Neural progenitor cell (in vitro differentiated cells): ENCODE measurements around the gene PPP2R2C. TPM values are rescaled to one million over a fixed set of nuclear protein-coding genes. Genes with fewer than 3 reads are reported as not detected.

Experiments used
- DNase-seq: peaks from one replicate; pipeline ENCODE4 v3.0.0-alpha.2; 2016; ENCODE audit warnings: low spot score
- H2AFZ ChIP-seq: fragments of 200-600 bp; sonication (generic); replicated peaks from 2 replicates; pipeline ENCODE4 v1.6.1; 2016; ENCODE audit warnings: antibody characterized with exemption
- H3F3A ChIP-seq: fragments of 200-600 bp; sonication (generic); 2 replicates; pipeline ENCODE4 v1.6.1; 2016; ENCODE audit warnings: antibody characterized with exemption, low read depth
- H3K27ac ChIP-seq: fragments of 200-600 bp; sonication (generic); 2 replicates; pipeline ENCODE4 v1.5.1; 2016; ENCODE audit warnings: mild to moderate bottlenecking
- H3K27me3 ChIP-seq: fragments of 200-600 bp; sonication (generic); 2 replicates; pipeline ENCODE4 v1.6.1; 2016; ENCODE audit warnings: mild to moderate bottlenecking, moderate library complexity
- H3K36me3 ChIP-seq: fragments of 200-600 bp; sonication (generic); 2 replicates; pipeline ENCODE4 v1.5.1; 2016
- H3K4me1 ChIP-seq: fragments of 200-600 bp; sonication (generic); 2 replicates; pipeline ENCODE4 v1.6.1; 2016; ENCODE audit warnings: mixed run types
- H3K4me2 ChIP-seq: fragments of 200-600 bp; sonication (generic); 2 replicates; pipeline ENCODE4 v1.6.1; 2016
- H3K4me3 ChIP-seq: fragments of 200-600 bp; sonication (generic); 2 replicates; pipeline ENCODE4 v1.5.1; 2016
- H3K79me2 ChIP-seq: fragments of 200-600 bp; sonication (generic); 2 replicates; pipeline ENCODE4 v1.6.1; 2016; ENCODE audit warnings: low read depth
- H3K9ac ChIP-seq: fragments of 200-600 bp; sonication (generic); 2 replicates; pipeline ENCODE4 v1.6.1; 2016
- H3K9me3 ChIP-seq: fragments of 200-600 bp; sonication (generic); 2 replicates; pipeline ENCODE4 v1.5.1; 2016; ENCODE audit warnings: low read depth
- H4K20me1 ChIP-seq: fragments of 200-600 bp; sonication (generic); 2 replicates; pipeline ENCODE4 v1.6.1; 2016; ENCODE audit warnings: low read depth
- H3K27ac Mint-ChIP-seq: 3 replicates; pipeline ENCODE4 v1.8.0; 2021; ENCODE audit warnings: mixed read lengths
- H3K27me3 Mint-ChIP-seq: 2 replicates; pipeline ENCODE4 v1.8.0; 2022; ENCODE audit warnings: low read depth, mild to moderate bottlenecking, inconsistent platforms, moderate library complexity, mixed read lengths; ENCODE audit not compliant: insufficient read depth
- H3K36me3 Mint-ChIP-seq: 3 replicates; pipeline ENCODE4 v1.8.0; 2021; ENCODE audit warnings: mixed read lengths
- H3K4me1 Mint-ChIP-seq: 3 replicates; pipeline ENCODE4 v1.8.0; 2021; ENCODE audit warnings: mixed read lengths
- H3K4me3 Mint-ChIP-seq: 3 replicates; pipeline ENCODE4 v1.8.0; 2021; ENCODE audit warnings: mild to moderate bottlenecking, moderate library complexity, mixed read lengths
- H3K9me3 Mint-ChIP-seq: 3 replicates; pipeline ENCODE4 v1.8.0; 2020; ENCODE audit warnings: mixed read lengths
- EZH2 ChIP-seq: fragments of 200-600 bp; sonication (generic); IDR thresholded peaks from 2 replicates; pipeline ENCODE4 v1.6.1; 2017; ENCODE audit warnings: antibody characterized with exemption, mild to moderate bottlenecking, moderate library complexity
- EZH2phosphoT487 ChIP-seq: fragments of 200-600 bp; sonication (generic); IDR thresholded peaks from 2 replicates; pipeline ENCODE4 v1.6.1; 2017; ENCODE audit warnings: antibody characterized with exemption
- total RNA-seq: library from RNA; depleted of rRNA; stranded (reverse); fragments of >200 nt; gene quantifications from 2 replicates; pipeline ENCODE4 v1.2.3, GENCODE V29; 2015; ENCODE audit warnings: low replicate concordance
- TF ChIP-seq, protein P1 (sequence below): fragments of 200-600 bp; sonication (generic); IDR thresholded peaks from 2 replicates; pipeline ENCODE4 v1.5.1; 2017; ENCODE audit warnings: antibody characterized with exemption, mild to moderate bottlenecking

The PPP2R2C gene
- total RNA-seq, 1 donor from 2014 or later, result 3.5 TPM

- DNase-seq, result no peak
- Histone ChIP-seq H3K27ac (no peak overlapping the region), H4K20me1 (no peaks in the 10 kb centered on the region), H3K9ac (no peak overlapping the region), H3K79me2 (no peaks in the 10 kb centered on the region), H3K4me1 (no peaks in the 10 kb centered on the region), H2AFZ (no peak overlapping the region), H3K4me2 (no peak overlapping the region), H3F3A (no peaks in the 10 kb centered on the region), H3K36me3 (no peaks in the 10 kb centered on the region), H3K4me3 (no peak overlapping the region), H3K9me3 (no peaks in the 10 kb centered on the region), H3K27me3 (no peaks in the 10 kb centered on the region)
- TF ChIP-seq EZH2phosphoT487, result no peak
- no peak for TF ChIP-seq EZH2
- TF ChIP-seq, protein P1, sequence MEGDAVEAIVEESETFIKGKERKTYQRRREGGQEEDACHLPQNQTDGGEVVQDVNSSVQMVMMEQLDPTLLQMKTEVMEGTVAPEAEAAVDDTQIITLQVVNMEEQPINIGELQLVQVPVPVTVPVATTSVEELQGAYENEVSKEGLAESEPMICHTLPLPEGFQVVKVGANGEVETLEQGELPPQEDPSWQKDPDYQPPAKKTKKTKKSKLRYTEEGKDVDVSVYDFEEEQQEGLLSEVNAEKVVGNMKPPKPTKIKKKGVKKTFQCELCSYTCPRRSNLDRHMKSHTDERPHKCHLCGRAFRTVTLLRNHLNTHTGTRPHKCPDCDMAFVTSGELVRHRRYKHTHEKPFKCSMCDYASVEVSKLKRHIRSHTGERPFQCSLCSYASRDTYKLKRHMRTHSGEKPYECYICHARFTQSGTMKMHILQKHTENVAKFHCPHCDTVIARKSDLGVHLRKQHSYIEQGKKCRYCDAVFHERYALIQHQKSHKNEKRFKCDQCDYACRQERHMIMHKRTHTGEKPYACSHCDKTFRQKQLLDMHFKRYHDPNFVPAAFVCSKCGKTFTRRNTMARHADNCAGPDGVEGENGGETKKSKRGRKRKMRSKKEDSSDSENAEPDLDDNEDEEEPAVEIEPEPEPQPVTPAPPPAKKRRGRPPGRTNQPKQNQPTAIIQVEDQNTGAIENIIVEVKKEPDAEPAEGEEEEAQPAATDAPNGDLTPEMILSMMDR, result no peak
- peaks cover 2% of the 10 kb centered on the region for H3K36me3 Mint-ChIP-seq
- no peak overlapping the region for H3K4me3 Mint-ChIP-seq
- H3K27ac Mint-ChIP-seq, result no peak overlapping the region
- peaks cover 13% of the 10 kb centered on the region for H3K27me3 Mint-ChIP-seq
- peaks cover 3% of the 10 kb centered on the region for H3K9me3 Mint-ChIP-seq
- H3K4me1 Mint-ChIP-seq, result peaks cover 26% of the 10 kb centered on the region
These were observed 121.8 kb downstream of the PPP2R2C start for GRCh38 chr4:6350646-6351045.

DNA sequence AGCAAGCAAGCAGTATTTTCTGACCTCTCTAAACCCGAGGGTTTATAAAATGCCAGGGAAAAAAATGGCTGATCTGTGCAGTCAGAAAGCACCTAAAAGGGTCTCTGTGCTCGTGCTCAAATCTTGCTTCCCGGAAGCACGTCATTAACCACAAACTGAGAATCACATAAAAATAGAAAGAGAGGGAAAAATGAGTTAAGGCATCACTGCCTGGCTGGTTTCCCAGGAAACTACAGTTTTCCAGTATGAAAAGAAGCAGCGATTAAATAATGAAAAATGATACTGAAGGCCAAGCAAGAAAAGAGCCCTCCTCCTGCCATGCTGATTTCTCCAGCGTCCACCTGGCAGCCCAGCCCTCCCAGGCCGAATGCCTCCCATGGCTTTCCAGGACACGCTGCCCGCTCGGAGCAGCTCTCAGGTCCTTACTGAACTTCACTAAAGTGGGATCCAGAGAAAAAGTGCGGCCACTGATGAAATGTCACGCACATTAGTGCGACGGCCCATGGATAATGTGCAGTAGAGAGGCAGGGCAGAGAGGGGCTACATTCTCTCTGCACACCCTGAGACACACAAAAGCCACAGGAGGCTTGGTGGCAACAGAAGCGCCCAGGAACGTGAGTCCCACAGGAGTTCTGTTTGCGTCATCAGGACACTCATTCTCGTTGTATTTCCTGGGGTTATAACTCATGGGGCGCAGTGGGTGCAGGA, 122.4 kb downstream of the PPP2R2C start:
- Histone ChIP-seq H2AFZ (no peak overlapping the region), H3K9me3 (no peaks in the 10 kb centered on the region), H3K9ac (no peak overlapping the region), H3K4me2 (no peak overlapping the region), H3K27me3 (no peaks in the 10 kb centered on the region), H3K4me3 (no peak overlapping the region), H3F3A (no peaks in the 10 kb centered on the region), H4K20me1 (no peaks in the 10 kb centered on the region), H3K79me2 (no peaks in the 10 kb centered on the region), H3K27ac (no peak overlapping the region), H3K4me1 (no peaks in the 10 kb centered on the region), H3K36me3 (no peaks in the 10 kb centered on the region)
- no peak for TF ChIP-seq EZH2phosphoT487
- TF ChIP-seq, protein P1, result no peak
- TF ChIP-seq EZH2, result no peak
- Mint-ChIP-seq H3K27ac (peak overlapping the region; percentile 73), H3K27me3 (peaks cover 11% of the 10 kb centered on the region), H3K4me1 (peaks cover 26% of the 10 kb centered on the region), H3K9me3 (peaks cover 6% of the 10 kb centered on the region), H3K4me3 (no peak overlapping the region), H3K36me3 (peaks cover 2% of the 10 kb centered on the region)
- DNase-seq, result no peak

GRCh38 chr4:6348408-6348807, 124.0 kb downstream of the PPP2R2C start:
- peaks cover 10% of the 10 kb centered on the region for H3K9me3 Mint-ChIP-seq
- H3K27ac ChIP-seq, result no peak overlapping the region
- H3K36me3 ChIP-seq, result no peaks in the 10 kb centered on the region
- peaks cover 1% of the 10 kb centered on the region for H3K4me1 ChIP-seq
- H3K4me3 Mint-ChIP-seq, result no peak overlapping the region
- H4K20me1 ChIP-seq, result no peaks in the 10 kb centered on the region
- no peak overlapping the region for H3K27ac Mint-ChIP-seq
- peaks cover 19% of the 10 kb centered on the region for H3K4me1 Mint-ChIP-seq
- H3K4me3 ChIP-seq, result no peak overlapping the region
- H3K9me3 ChIP-seq, result no peaks in the 10 kb centered on the region
- no peaks in the 10 kb centered on the region for H3K79me2 ChIP-seq
- H2AFZ ChIP-seq, result no peak overlapping the region
- DNase-seq, result no peak
- H3K27me3 ChIP-seq, result no peaks in the 10 kb centered on the region
- no peak overlapping the region for H3K4me2 ChIP-seq
- TF ChIP-seq EZH2phosphoT487, result no peak
- TF ChIP-seq, protein P1, result no peak
- peaks cover 2% of the 10 kb centered on the region for H3K36me3 Mint-ChIP-seq
- no peaks in the 10 kb centered on the region for H3F3A ChIP-seq
- H3K9ac ChIP-seq, result no peak overlapping the region
- H3K27me3 Mint-ChIP-seq, result peaks cover 12% of the 10 kb centered on the region
